GM18511 (cell line): Measurements from ENCODE around the gene VWA3A.
"Not testable (repeated sequence)": the region's sequence is repeated elsewhere in the genome, so short reads cannot be mapped to it uniquely, and the experiment has no call there.

ENCODE experiments used
- ATAC-seq: cut with Tn5 transposase; IDR thresholded peaks from one replicate; pipeline ENCODE4 v1.9.1; 2021; ENCODE audit warnings: mild to moderate bottlenecking, moderate library complexity; ENCODE audit not compliant: unreplicated experiment

The VWA3A gene

GRCh38 chr16:22128537-22128936 is 36.2 kb downstream of the VWA3A start:
- not testable (repeated sequence) for ATAC-seq

- no peak for ATAC-seq
Observed at GRCh38 chr16:22130528-22130927, 38.2 kb downstream of the VWA3A start.

- ATAC-seq: no peak
Observed at GRCh38 chr16:22132801-22133200, 40.5 kb downstream of the VWA3A start.

GRCh38 chr16:22138482-22138881 is 46.1 kb downstream of the VWA3A start:
- ATAC-seq: no peak

- no peak for ATAC-seq
Observed at GRCh38 chr16:22139008-22139407, 46.7 kb downstream of the VWA3A start.

GRCh38 chr16:22139732-22140131 is 47.4 kb downstream of the VWA3A start:
- no peak for ATAC-seq

GRCh38 chr16:22141767-22142166 is 49.4 kb downstream of the VWA3A start:
- ATAC-seq: no peak

- ATAC-seq: no peak
Observed at GRCh38 chr16:22144520-22144919, 52.2 kb downstream of the VWA3A start.

- ATAC-seq: no peak
Observed at GRCh38 chr16:22147853-22148252, 55.5 kb downstream of the VWA3A start.

GRCh38 chr16:22151246-22151998 is 59.1 kb downstream of the VWA3A start:
- no peak for ATAC-seq

GRCh38 chr16:22152316-22152715 is 60.0 kb downstream of the VWA3A start:
- no peak for ATAC-seq

- ATAC-seq: not testable (repeated sequence)
Observed at GRCh38 chr16:22153078-22153477, 60.7 kb downstream of the VWA3A start.

- ATAC-seq: no peak
Observed at GRCh38 chr16:22161401-22161800, 69.1 kb downstream of the VWA3A start.

- ATAC-seq: no peak
Observed at GRCh38 chr16:22161999-22162655, 69.8 kb downstream of the VWA3A start, which contains the start of gene SDR42E2. TSS of gene SDR42E2 (plus strand) at chr16:22162506. CDS start at chr16:22165583, 3,077 bp downstream.

- no peak for ATAC-seq
Observed at GRCh38 chr16:22162656-22163009, 70.3 kb downstream of the VWA3A start.

- no peak for ATAC-seq
Observed at GRCh38 chr16:22163806-22164205, 71.5 kb downstream of the VWA3A start.

GRCh38 chr16:22164482-22164881 is 72.1 kb downstream of the VWA3A start:
- ATAC-seq: no peak

GRCh38 chr16:22165508-22166285 is 73.4 kb downstream of the VWA3A start:
- no peak for ATAC-seq

- no peak for ATAC-seq
Observed at GRCh38 chr16:22171953-22172352, 79.6 kb downstream of the VWA3A start.

- not testable (repeated sequence) for ATAC-seq
Observed at GRCh38 chr16:22172642-22173041, 80.3 kb downstream of the VWA3A start.

GRCh38 chr16:22174642-22175041 is 82.3 kb downstream of the VWA3A start:
- ATAC-seq: no peak
